Cardiac muscle cell (in vitro differentiated cells and primary cell): ENCODE measurements around the gene RSPO4. TPM values are rescaled to one million over a fixed set of nuclear protein-coding genes. Genes with fewer than 3 reads are reported as not detected.
A peak's percentile ranks its signal among the peaks of the same experiment; 100 is the strongest.

ENCODE experiments used
- DNase-seq, 2 donors: peaks; one replicate each; pipeline versions ENCODE4 v3.0.0 to v3.0.0-alpha.2; 2010 to 2017; ENCODE audit warnings: low read depth in 1 of 2, low spot score in 1 of 2
- H3K27ac ChIP-seq: fragments of 200-600 bp; sonication (generic); 2 replicates; pipeline ENCODE4 v1.5.1; 2016
- H3K27me3 ChIP-seq: fragments of 200-600 bp; sonication (generic); 2 replicates; pipeline ENCODE4 v1.6.0; 2016; ENCODE audit warnings: control low read depth
- H3K36me3 ChIP-seq: fragments of 200-600 bp; sonication (generic); 2 replicates; pipeline ENCODE4 v1.5.1; 2016; ENCODE audit warnings: control low read depth
- H3K4me1 ChIP-seq: fragments of 200-600 bp; sonication (generic); 2 replicates; pipeline ENCODE4 v1.8.1; 2017; ENCODE audit warnings: low read depth, mild to moderate bottlenecking, mixed run types
- H3K4me3 ChIP-seq: fragments of 200-600 bp; sonication (generic); 2 replicates; pipeline ENCODE4 v1.5.1; 2016; ENCODE audit warnings: mild to moderate bottlenecking
- H3K9me3 ChIP-seq: fragments of 200-600 bp; sonication (generic); 2 replicates; pipeline ENCODE4 v1.5.1; 2017; ENCODE audit warnings: low read depth, mild to moderate bottlenecking, control low read depth
- CTCF ChIP-seq: IDR thresholded peaks from 2 replicates; pipeline ENCODE4 v1.5.1; 2012; ENCODE audit warnings: low read depth, mild to moderate bottlenecking, low read length
- polyA plus RNA-seq: library from polyadenylated mRNA; unstranded; fragments of >200 nt; fragmentation: Nextera tagmentation; extraction: Ambion mirVana; gene quantifications from 2 replicates; pipeline ENCODE4 v1.2.1, GENCODE V29; 2016
- total RNA-seq: library from RNA; depleted of rRNA; stranded (reverse); fragments of >200 nt; gene quantifications from 2 replicates; pipeline ENCODE4 v1.2.3, GENCODE V29; 2016

Gene RSPO4
- total and polyA plus RNA-seq, 2 experiments from 2014 or later, result 8.1 to 8.4 TPM

GRCh38 chr20:911882-912600 lies 90.1 kb downstream of the RSPO4 start:
- no peaks in the 10 kb centered on the region for H3K9me3 ChIP-seq
- DNase-seq, result no peak
- H3K4me3 ChIP-seq, result no peak overlapping the region
- H3K36me3 ChIP-seq, result no peaks in the 10 kb centered on the region
- H3K27me3 ChIP-seq, result no peaks in the 10 kb centered on the region
- no peak overlapping the region for H3K27ac ChIP-seq
- no peak for TF ChIP-seq CTCF
- peaks cover 19% of the 10 kb centered on the region for H3K4me1 ChIP-seq

- Histone ChIP-seq H3K27me3 (no peaks in the 10 kb centered on the region), H3K36me3 (no peaks in the 10 kb centered on the region), H3K9me3 (no peaks in the 10 kb centered on the region), H3K4me3 (no peak overlapping the region), H3K4me1 (peaks cover 11% of the 10 kb centered on the region), H3K27ac (no peak overlapping the region)
- DNase-seq, result peak in 1 of 2 donors; percentile 59
- no peak for TF ChIP-seq CTCF
Measured at GRCh38 chr20:910870-911770, 91.0 kb downstream of the RSPO4 start.

GRCh38 chr20:910132-910869 lies 91.8 kb downstream of the RSPO4 start:
- no peaks in the 10 kb centered on the region for H3K9me3 ChIP-seq
- H3K27ac ChIP-seq, result no peak overlapping the region
- H3K4me1 ChIP-seq, result peaks cover 4% of the 10 kb centered on the region
- DNase-seq, result peak in 1 of 2 donors; percentile 35
- no peak for TF ChIP-seq CTCF
- H3K27me3 ChIP-seq, result no peaks in the 10 kb centered on the region
- no peaks in the 10 kb centered on the region for H3K36me3 ChIP-seq
- H3K4me3 ChIP-seq, result no peak overlapping the region

GRCh38 chr20:909641-910040 lies 92.5 kb downstream of the RSPO4 start:
- no peak overlapping the region for H3K27ac ChIP-seq
- H3K27me3 ChIP-seq, result no peaks in the 10 kb centered on the region
- no peak for TF ChIP-seq CTCF
- H3K4me3 ChIP-seq, result no peak overlapping the region
- H3K36me3 ChIP-seq, result no peaks in the 10 kb centered on the region
- H3K4me1 ChIP-seq, result peaks cover under 1% of the 10 kb centered on the region
- no peaks in the 10 kb centered on the region for H3K9me3 ChIP-seq
- no peak for DNase-seq

Other genes starting within 250 kb of the RSPO4 start
- gene SLC52A3, start 233.8 kb downstream of the RSPO4 start, total RNA-seq, result 0.12 TPM in 1 of 2 replicates, not detected in the other
- not detected in 2 replicates for gene SLC52A3, start 233.8 kb downstream of the RSPO4 start, polyA plus RNA-seq
- 22.3 and 34.4 TPM in 2 replicates for gene FAM110A, start 168.6 kb downstream of the RSPO4 start, total RNA-seq
- gene FAM110A, start 168.6 kb downstream of the RSPO4 start, polyA plus RNA-seq, result 30.2 and 40.6 TPM in 2 replicates
- 0.21 and 0.80 TPM in 2 replicates for gene ANGPT4, start 86.0 kb downstream of the RSPO4 start, total RNA-seq
- gene ANGPT4, start 86.0 kb downstream of the RSPO4 start, polyA plus RNA-seq, result 0.15 TPM in 1 of 2 replicates, not detected in the other
- gene PSMF1, start 116.3 kb upstream of the RSPO4 start, total RNA-seq, result 60.0 and 202 TPM in 2 replicates
- gene PSMF1, start 116.3 kb upstream of the RSPO4 start, polyA plus RNA-seq, result 123 and 131 TPM in 2 replicates
- 27.7 and 40.3 TPM in 2 replicates for gene TMEM74B, start 182.7 kb upstream of the RSPO4 start, total RNA-seq
- 10.9 and 12.3 TPM in 2 replicates for gene TMEM74B, start 182.7 kb upstream of the RSPO4 start, polyA plus RNA-seq
- gene C20orf202, start 201.1 kb upstream of the RSPO4 start, total RNA-seq, result 0.14 and 0.83 TPM in 2 replicates
- gene C20orf202, start 201.1 kb upstream of the RSPO4 start, polyA plus RNA-seq, result 0.19 and 0.27 TPM in 2 replicates
- gene RAD21L1, start 223.7 kb upstream of the RSPO4 start, total RNA-seq, result 0.28 and 0.33 TPM in 2 replicates
- gene RAD21L1, start 223.7 kb upstream of the RSPO4 start, polyA plus RNA-seq, result 0.16 and 1.2 TPM in 2 replicates